Choroid plexus epithelial cell (primary cell): ENCODE data around the gene RING1.

Source experiments
- DNase-seq: peaks from one replicate; pipeline ENCODE4 v3.0.0-alpha.2; 2010; ENCODE audit warnings: low read depth
- H3K4me3 ChIP-seq: 2 replicates; pipeline ENCODE4 v1.5.1; 2011; ENCODE audit warnings: low read depth, mild to moderate bottlenecking, control low read depth, low read length, moderate library complexity
- CTCF ChIP-seq: conservative IDR thresholded peaks from 2 replicates; pipeline ENCODE4 v1.5.1; 2011; ENCODE audit warnings: low read depth, mild to moderate bottlenecking, control low read depth, inconsistent platforms, low read length, moderate library complexity

The RING1 gene

GRCh38 chr6:33204415-33205190, 3.7 kb upstream of the RING1 start, which contains the start of gene HSD17B8:
Gene HSD17B8 (plus strand): TSS chr6:33204655. CDS start chr6:33204669, 14 bp downstream.
- H3K4me3 ChIP-seq = peak within 1 kb of the TSS; percentile 78
- DNase-seq = peak; percentile 93
- TF ChIP-seq CTCF = no peak

DNA sequence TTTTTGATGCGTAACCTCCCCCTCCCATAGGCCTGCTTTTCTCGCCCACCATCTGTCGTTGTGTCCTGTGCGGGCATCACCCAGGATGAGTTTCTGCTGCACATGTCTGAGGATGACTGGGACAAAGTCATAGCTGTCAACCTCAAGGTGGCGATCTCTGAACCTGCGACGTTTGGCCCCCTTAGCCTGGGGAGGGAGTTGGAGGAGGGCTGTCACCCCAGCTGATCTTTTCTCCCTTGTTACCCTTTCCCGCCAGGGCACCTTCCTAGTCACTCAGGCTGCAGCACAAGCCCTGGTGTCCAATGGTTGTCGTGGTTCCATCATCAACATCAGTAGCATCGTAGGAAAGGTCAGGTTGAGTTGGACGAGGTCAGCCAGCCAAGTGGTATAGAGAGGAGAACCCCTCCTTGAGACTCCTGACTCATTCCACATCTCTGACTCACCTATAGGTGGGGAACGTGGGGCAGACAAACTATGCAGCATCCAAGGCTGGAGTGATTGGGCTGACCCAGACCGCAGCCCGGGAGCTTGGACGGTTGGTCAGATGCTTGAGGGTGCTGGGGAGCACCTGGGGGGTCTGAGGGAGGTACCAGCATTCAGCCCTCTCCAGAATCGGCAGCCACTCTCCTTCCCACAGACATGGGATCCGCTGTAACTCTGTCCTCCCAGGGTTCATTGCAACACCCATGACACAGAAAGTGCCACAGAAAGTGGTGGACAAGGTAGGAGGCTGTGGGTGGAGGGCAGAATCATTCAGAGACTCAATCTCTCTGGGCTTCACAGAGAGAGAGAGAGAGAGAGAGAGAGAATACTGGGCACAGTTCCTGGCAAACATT, 2.9 kb upstream of the RING1 start:
- H3K4me3 ChIP-seq = peak overlapping the region; percentile 78
- TF ChIP-seq CTCF = no peak
- DNase-seq = peak; percentile 64

- TF ChIP-seq CTCF = no peak
- H3K4me3 ChIP-seq = no peak overlapping the region
- no peak for DNase-seq
Observed at GRCh38 chr6:33206027-33206863, 2.1 kb upstream of the RING1 start.

DNA sequence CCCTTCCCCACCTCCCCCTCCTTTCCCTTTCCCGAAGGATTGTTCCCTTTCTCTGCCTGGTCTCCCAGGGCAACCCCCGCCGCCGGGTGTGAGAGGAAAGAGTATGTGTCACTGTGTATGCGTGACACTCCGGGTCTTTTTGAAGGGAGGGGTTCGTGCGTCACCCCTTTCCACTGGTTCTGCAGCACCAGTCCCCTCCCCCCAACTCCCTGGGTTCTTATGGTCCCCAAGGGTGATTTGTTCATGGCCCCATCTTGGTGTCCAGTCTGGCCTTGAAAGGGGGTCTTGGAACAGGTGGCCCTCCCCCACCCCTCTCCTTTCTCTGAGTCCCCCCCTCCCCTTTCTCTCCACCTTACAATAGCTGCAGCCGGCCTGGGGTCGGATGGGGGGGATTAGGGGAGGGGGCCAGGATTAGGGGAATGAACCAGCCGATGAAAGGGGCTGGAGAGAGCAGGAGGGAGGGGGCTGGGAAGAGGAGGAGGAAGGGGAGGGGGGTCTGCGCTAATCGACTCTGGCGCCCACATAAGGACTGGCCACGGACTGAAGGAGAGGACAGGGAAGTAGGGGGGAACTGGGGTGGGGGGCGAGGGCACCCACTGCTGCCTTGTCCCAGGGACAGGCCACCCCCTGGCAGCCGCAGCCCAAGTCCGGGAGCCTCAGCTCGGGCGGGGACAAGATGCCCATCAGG, 1.3 kb upstream of the RING1 start:
- no peak for DNase-seq
- H3K4me3 ChIP-seq = peak overlapping the region; percentile 87

GRCh38 chr6:33207552-33208090, 679 bp upstream of the RING1 start:
- peak; percentile 52 for DNase-seq
- no peak for TF ChIP-seq CTCF
- peak overlapping the region; percentile 87 for H3K4me3 ChIP-seq

More for the DNA sequence above, 1.3 kb upstream of the RING1 start:
- no peak for TF ChIP-seq CTCF

DNA sequence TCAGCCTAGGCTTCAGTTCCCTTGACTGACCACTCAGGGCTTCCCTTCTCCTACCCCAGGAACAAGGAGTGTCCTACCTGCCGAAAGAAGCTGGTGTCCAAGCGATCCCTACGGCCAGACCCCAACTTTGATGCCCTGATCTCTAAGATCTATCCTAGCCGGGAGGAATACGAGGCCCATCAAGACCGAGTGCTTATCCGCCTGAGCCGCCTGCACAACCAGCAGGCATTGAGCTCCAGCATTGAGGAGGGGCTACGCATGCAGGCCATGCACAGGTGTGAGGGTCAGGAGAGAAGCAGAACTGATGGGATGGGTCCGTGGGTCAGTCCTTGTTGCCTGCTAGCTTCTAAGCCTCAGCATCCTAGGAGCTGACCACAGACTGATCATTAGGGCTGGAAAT, 1.6 kb downstream of the RING1 start:
- H3K4me3 ChIP-seq = no peak overlapping the region
- no peak for TF ChIP-seq CTCF
- DNase-seq = no peak
